Dendritic cell treated with granulocyte-macrophage colony-stimulating factor and Interleukin-4, amounts not matched to agents 40 ng/mL and 50 ng/mL, for 4 days (primary cell): ENCODE results near the gene VSIR.

Experiments
- H3K27ac Mint-ChIP-seq: one replicate; pipeline ENCODE4 v1.8.0; 2022; ENCODE audit warnings: mild to moderate bottlenecking, mixed read lengths
- H3K27me3 Mint-ChIP-seq: one replicate; pipeline ENCODE4 v1.8.0; 2022; ENCODE audit warnings: mild to moderate bottlenecking, mixed read lengths
- H3K36me3 Mint-ChIP-seq: one replicate; pipeline ENCODE4 v1.8.0; 2022; ENCODE audit warnings: low read depth, mixed read lengths
- H3K4me1 Mint-ChIP-seq: one replicate; pipeline ENCODE4 v1.8.0; 2022; ENCODE audit warnings: low read depth, mixed read lengths
- H3K4me3 Mint-ChIP-seq: one replicate; pipeline ENCODE4 v1.8.0; 2022; ENCODE audit warnings: mild to moderate bottlenecking, moderate library complexity, mixed read lengths
- H3K9me3 Mint-ChIP-seq: one replicate; pipeline ENCODE4 v1.8.0; 2022; ENCODE audit warnings: mixed read lengths
- intact Hi-C: fragments of 100-400 bp; cut with micrococcal nuclease; formaldehyde crosslinking; loops from one replicate; pipeline ENCODE4 v1.15.0; 2022

VSIR gene

DNA sequence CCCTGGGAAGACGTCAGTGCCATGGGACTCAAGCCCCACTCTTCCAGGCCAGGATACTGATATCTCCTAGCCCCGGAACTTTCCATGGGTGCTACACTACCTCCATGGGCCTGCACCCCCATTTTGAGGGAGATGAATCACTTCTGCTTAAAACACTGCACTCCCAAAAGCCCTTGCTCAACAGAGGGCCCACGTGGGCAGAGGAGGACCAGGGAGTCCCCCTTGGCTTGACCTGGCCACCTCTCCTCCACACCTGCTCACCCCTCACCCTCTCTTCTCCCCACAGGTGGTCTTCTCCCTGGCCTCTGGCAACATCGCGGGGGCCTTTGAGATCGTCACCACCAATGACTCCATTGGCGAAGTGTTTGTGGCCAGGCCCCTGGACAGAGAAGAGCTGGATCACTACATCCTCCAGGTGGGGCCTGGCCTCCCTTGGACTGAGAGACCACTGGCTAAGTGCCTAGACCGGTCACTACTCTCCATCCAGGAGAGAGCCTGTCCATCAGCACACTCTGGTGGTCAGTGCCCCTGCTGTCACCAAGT, 33.9 kb downstream of the VSIR start:
- Mint-ChIP-seq H3K36me3 (peaks cover 12% of the 10 kb centered on the region), H3K27ac (peak overlapping the region; percentile 98), H3K9me3 (peaks cover 11% of the 10 kb centered on the region), H3K4me3 (peak overlapping the region; percentile 9), H3K27me3 (no peaks in the 10 kb centered on the region), H3K4me1 (peaks cover 100% of the 10 kb centered on the region)
- intact Hi-C loops: loop anchor here (1.0 kb wide), 1 partner anchor 8 kb away; no protein-coding TSS in a partner anchor

DNA sequence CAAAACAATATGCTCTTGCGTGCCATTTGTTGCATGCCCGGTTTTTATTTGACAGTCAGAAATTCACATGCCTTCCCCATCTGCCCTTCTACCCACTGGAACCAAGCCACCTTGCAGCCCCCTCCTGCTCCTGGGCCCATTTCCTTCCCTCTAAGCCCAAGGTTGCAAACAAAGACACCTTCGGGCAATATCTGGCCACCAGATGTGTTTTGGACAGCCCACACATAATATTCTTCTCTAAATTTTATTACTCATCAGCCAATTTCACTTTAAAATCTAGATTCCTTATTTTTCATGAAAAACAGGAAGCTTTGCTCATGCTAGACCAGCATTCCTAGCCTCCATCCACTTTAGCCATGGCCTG, 35.5 kb downstream of the VSIR start:
- no peaks in the 10 kb centered on the region for H3K27me3 Mint-ChIP-seq
- peak overlapping the region; percentile 98 for H3K27ac Mint-ChIP-seq
- H3K36me3 Mint-ChIP-seq: peaks cover 17% of the 10 kb centered on the region
- H3K4me3 Mint-ChIP-seq: peak overlapping the region; percentile 71
- peaks cover 8% of the 10 kb centered on the region for H3K9me3 Mint-ChIP-seq
- intact Hi-C loops: loop anchor here (2.0 kb wide), 1 partner anchor 15 kb away; no protein-coding TSS in a partner anchor
- H3K4me1 Mint-ChIP-seq: peaks cover 98% of the 10 kb centered on the region

DNA sequence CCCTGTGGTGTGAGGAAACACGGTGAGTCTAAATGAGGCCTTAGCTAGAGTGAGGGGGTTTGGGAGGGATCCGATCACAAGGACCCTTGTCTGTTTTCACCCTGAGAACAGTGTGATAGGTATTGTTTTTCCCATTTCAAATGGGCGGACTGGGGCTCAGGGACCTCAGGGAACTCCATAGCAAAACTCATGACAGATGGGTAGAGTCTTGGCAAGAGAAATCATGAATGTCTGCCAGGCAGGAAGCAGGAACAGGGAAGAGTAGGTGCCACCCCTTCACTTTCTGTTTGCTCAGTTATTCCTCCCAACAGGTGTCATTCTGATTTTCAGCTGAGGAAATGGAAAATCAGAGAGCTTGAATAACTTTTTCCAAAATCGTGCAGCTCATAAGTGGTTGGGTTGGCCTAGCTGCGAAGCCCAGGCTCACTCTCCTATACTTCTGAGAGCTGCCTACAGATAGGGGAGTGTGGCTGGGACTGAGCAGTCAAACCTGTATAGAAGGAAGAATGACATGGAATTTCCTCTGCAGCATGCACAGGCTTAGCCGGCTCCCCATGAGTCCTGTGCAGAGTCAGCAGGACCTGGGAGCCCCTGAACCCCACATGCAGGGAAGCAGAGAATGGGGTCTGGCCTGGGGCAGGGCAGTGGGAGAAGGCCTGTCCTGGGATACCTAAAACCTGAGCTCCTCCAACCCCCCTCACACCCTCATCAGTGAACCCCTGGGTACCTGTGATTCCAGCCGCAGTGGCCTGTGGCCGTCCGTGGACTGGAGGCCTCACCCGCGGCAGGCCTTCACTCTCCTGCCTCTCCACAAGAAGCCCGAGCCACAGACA, 36.1 kb downstream of the VSIR start:
- Mint-ChIP-seq H3K4me1 (peaks cover 98% of the 10 kb centered on the region), H3K4me3 (peak overlapping the region; percentile 71), H3K9me3 (peaks cover 2% of the 10 kb centered on the region), H3K36me3 (peaks cover 17% of the 10 kb centered on the region), H3K27ac (peak overlapping the region; percentile 98), H3K27me3 (no peaks in the 10 kb centered on the region)
- intact Hi-C loops: loop anchor here (2.0 kb wide), 1 partner anchor 16 kb away; no protein-coding TSS in a partner anchor

DNA sequence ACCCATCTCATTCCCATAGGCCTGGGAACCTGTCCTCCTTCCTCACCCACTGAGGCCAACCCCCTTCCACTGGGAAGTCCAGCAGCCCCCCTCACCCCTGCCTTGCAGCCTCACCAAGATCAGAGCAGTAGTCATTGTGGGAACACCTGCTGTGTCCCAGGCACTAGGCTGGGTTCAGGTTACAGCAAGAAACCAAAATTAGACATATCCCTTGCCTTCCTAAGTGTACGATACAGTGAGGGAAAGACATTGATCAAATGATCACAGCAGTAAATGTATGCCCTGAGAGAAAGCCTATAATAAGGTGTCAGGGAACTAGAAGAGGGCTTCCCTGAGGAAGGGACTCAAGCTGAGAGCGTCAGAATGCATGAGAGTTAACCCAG, 36.8 kb downstream of the VSIR start:
- H3K4me3 Mint-ChIP-seq: peak overlapping the region; percentile 71
- H3K9me3 Mint-ChIP-seq: no peaks in the 10 kb centered on the region
- H3K27ac Mint-ChIP-seq: peak overlapping the region; percentile 98
- intact Hi-C loops: loop anchor here (2.0 kb wide), 1 partner anchor 16 kb away; no protein-coding TSS in a partner anchor
- H3K4me1 Mint-ChIP-seq: peaks cover 97% of the 10 kb centered on the region
- H3K36me3 Mint-ChIP-seq: peaks cover 22% of the 10 kb centered on the region
- no peaks in the 10 kb centered on the region for H3K27me3 Mint-ChIP-seq

DNA sequence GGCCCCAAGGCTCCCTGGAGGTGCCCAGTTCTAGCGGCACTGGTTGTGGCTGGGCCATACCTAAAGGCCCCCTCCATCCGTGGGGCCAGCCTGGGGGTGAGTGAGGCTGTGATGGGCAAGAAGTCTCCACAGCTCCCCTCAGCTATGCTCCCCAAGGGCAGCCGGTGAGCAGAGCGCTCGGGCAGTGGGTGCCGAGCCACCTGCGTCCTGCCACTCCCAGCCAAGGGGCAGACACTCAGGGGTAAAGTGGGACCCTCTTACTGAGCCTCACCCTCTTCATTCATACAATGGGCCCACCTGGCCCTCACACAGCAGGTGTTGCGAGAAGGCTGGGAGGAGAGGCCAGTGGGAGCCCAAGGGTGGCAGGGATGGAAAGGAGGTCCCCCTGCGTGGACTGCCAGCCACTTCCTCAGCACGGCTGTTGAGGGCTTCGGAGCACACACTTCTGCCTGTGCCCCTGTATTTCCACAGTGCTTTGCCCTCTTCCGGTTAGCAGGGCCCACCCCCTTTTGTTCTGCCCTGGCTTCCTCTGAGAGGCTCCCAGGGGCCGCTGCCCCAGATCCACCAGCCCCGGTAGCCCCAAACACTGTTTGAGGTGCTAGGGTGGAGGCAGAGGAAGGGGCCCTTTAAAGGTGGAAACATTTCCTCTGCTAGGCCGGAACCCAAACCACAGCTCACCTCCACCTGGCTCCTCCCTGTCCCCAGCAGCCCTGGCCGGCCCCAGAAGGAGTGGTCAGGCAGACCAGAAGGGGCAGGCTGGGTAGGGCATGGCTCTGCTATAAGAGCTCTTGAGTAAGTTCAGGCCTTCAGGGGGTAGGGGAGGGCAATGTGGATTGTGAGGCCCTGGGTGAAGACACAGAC, 37.4 kb downstream of the VSIR start:
- Mint-ChIP-seq H3K4me3 (peak overlapping the region; percentile 71), H3K9me3 (no peaks in the 10 kb centered on the region), H3K4me1 (peaks cover 96% of the 10 kb centered on the region), H3K36me3 (peaks cover 23% of the 10 kb centered on the region), H3K27ac (peak overlapping the region; percentile 98), H3K27me3 (no peaks in the 10 kb centered on the region)
- intact Hi-C loops: loop anchor here (2.0 kb wide), 1 partner anchor 17 kb away; no protein-coding TSS in a partner anchor

DNA sequence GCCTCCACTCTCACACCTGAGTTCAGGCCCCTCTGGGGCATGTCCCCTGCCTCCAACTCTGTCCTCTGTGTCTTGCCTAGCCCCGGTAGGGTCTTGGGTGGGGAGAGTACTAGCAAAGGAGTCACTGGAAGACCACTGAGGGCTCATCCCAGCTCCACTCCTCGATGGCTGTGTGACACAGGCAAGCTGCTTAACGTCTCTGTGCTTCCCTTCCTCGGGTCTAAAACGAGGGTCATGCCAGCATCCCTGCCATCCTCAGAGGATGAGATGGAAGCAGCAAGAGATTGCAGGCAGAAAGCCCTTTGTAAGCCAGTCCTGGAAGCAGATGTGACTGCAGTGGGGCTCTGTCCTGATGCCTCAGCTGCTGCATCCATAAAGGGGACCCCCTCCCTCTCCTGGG, 38.5 kb downstream of the VSIR start:
- Mint-ChIP-seq H3K4me3 (no peak overlapping the region), H3K36me3 (peaks cover 23% of the 10 kb centered on the region), H3K27ac (peak overlapping the region; percentile 98), H3K9me3 (no peaks in the 10 kb centered on the region), H3K27me3 (no peaks in the 10 kb centered on the region), H3K4me1 (peaks cover 95% of the 10 kb centered on the region)
- intact Hi-C loops: no loop called here

DNA sequence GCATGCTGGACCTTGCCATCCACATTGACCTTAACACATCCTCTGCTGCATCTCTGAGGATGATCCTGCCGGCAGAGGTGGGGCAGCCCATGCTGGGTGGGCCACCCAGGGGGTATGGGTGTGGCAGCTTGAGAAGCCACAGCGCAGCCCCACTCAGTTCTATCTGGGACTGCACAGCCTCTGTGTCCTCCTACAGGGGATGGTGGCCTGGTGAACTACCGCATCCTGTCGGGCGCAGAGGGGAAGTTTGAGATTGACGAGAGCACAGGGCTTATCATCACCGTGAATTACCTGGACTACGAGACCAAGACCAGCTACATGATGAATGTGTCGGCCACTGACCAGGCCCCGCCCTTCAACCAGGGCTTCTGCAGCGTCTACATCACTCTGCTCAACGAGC, 41.5 kb downstream of the VSIR start:
- no peaks in the 10 kb centered on the region for H3K27me3 Mint-ChIP-seq
- H3K4me3 Mint-ChIP-seq: no peak overlapping the region
- peak overlapping the region; percentile 58 for H3K27ac Mint-ChIP-seq
- peaks cover 91% of the 10 kb centered on the region for H3K4me1 Mint-ChIP-seq
- H3K36me3 Mint-ChIP-seq: peaks cover 23% of the 10 kb centered on the region
- H3K9me3 Mint-ChIP-seq: no peaks in the 10 kb centered on the region
- intact Hi-C loops: no loop called here

DNA sequence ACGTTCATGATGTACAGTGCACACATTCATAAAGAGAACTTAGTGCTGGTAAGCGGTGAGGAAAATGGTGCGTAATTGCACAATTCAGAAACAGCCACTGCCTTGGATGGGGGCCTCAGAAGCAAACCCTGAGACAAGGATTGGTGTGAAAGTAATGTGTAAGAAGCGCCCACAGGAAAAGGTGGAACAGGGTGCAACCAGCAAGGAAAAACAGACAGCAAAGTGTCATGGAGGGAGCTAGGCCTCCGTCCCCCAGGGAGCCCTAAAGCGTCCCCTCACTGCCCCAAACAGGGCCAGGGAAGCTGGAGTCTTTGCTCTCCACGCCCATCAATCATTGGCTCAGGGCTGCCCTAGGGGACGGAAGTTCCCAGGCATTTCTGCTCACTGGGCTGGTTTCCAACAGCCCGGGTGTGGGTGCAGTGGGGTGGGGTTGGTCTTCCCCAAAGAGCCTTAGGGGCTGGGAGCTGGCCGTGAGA, 44.1 kb downstream of the VSIR start:
- intact Hi-C loops: no loop called here
- H3K27me3 Mint-ChIP-seq: no peaks in the 10 kb centered on the region
- peaks cover 23% of the 10 kb centered on the region for H3K36me3 Mint-ChIP-seq
- peak overlapping the region; percentile 97 for H3K27ac Mint-ChIP-seq
- H3K4me3 Mint-ChIP-seq: peak overlapping the region; percentile 28
- no peaks in the 10 kb centered on the region for H3K9me3 Mint-ChIP-seq
- peaks cover 91% of the 10 kb centered on the region for H3K4me1 Mint-ChIP-seq

DNA sequence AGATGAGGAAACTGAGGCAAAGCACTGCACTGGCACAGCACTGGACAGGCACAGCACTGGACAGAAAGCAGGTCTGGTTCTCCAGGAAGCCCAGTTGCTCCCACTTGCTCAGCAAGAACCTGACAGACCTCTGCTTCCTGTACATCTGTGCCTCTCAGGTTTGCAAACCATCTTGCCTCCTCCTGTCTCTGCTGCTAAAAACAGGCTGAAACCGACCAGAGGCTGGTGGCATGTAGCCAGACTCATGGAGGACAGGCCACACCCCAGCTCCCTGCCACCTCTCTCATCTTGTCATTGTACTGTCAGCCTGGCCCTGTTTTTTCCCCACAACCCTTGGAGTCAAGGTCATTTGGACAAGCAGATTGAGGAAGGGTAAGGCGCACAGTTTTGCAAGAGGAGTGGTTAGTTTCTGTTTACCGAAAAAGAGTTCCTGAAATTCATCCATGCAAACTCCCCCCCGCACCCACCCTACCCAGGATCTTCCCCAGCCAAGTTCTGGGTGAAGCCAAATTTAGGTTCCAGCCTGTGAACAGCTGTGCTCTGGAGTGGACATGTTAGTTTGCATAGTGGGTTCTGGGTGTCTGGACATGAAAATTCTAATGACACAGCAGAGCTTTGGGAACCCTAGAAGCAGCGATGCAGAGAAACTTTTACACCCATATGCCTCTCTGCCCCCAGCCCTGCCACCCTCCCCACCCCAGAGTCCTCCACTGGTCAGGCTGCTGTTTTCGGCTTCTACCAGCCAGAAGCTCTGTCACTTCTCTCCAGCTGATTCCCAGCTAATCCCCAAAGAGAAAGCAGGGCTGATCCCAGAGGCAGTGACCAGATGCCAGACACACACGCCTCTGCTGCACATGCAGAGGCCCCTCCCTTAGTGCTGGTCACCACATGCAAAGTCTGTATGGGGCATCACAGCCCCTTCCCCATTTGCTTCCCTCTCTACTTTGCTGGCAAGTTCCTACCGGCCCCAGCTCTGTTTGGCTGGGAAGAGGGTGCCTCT, 45.3 kb downstream of the VSIR start:
- no peaks in the 10 kb centered on the region for H3K27me3 Mint-ChIP-seq
- peaks cover 94% of the 10 kb centered on the region for H3K4me1 Mint-ChIP-seq
- H3K27ac Mint-ChIP-seq: peak overlapping the region; percentile 97
- peaks cover 16% of the 10 kb centered on the region for H3K36me3 Mint-ChIP-seq
- intact Hi-C loops: loop anchor here (1.0 kb wide), 1 partner anchor 45 kb away; the partner anchor contains the start of gene VSIR
- peak overlapping the region; percentile 39 for H3K4me3 Mint-ChIP-seq
- H3K9me3 Mint-ChIP-seq: no peaks in the 10 kb centered on the region

DNA sequence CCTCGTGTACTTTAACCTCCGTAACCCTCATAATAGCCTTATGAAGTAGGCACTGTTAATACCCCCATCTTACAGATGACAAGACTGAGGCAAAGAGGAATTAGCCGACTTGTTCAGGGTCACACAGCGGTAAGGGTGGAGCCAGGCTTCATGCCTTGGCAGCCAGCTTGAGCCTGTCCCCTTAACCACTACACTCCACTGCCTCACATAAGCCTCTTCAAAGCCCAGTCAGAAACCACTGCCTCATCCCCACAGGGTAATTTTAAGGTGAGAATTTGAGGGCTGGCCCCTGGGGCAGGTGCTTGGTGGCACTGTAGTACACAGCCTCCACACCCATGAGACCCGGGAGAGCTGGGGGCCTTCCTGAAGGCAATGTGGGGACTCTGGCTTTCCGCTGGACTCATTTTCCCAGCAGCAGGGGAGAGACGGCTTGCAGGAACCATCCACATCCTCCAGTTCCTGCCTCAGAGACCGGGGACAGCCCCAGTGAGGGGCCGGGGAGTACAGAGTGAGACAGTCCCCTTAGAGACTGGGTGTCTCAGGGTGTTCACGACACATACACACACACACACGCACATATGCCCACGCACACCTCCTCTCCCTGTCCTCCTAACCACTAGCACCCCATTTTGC, 46.1 kb downstream of the VSIR start:
- peaks cover 93% of the 10 kb centered on the region for H3K4me1 Mint-ChIP-seq
- peaks cover 8% of the 10 kb centered on the region for H3K36me3 Mint-ChIP-seq
- no peaks in the 10 kb centered on the region for H3K27me3 Mint-ChIP-seq

DNA sequence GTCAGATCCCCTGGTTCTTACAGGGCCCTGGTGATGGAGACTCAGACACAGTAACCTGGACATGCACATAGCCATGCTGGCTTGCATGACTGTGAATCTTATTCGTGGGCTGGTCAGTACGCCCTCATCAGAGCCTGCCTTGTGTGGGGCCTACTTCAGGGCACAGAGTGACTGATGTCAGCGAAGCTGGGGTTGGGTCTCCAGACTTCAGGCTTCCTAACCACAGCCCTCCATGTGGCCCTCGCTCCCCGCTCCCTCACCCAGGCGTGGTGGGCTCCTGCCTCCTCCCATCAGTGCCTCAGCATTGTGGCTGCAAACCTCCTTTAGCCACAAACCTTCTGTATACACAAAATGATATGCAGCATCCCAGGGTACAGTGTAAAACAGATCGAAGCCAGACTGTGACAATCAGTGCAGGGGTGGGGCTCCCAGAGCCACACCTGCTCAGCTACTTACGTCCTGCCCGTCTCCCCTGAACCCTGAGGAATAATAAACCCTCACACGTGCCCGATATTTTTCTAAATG, 46.7 kb downstream of the VSIR start:
- Mint-ChIP-seq H3K27ac (peak overlapping the region; percentile 97), H3K4me3 (no peak overlapping the region), H3K27me3 (no peaks in the 10 kb centered on the region), H3K4me1 (peaks cover 91% of the 10 kb centered on the region), H3K36me3 (peaks cover 2% of the 10 kb centered on the region), H3K9me3 (no peaks in the 10 kb centered on the region)
- intact Hi-C loops: no loop called here

More for the DNA sequence above, 46.1 kb downstream of the VSIR start:
- Mint-ChIP-seq H3K27ac (peak overlapping the region; percentile 97), H3K9me3 (no peaks in the 10 kb centered on the region), H3K4me3 (peak overlapping the region; percentile 39)
- intact Hi-C loops: no loop called here

DNA sequence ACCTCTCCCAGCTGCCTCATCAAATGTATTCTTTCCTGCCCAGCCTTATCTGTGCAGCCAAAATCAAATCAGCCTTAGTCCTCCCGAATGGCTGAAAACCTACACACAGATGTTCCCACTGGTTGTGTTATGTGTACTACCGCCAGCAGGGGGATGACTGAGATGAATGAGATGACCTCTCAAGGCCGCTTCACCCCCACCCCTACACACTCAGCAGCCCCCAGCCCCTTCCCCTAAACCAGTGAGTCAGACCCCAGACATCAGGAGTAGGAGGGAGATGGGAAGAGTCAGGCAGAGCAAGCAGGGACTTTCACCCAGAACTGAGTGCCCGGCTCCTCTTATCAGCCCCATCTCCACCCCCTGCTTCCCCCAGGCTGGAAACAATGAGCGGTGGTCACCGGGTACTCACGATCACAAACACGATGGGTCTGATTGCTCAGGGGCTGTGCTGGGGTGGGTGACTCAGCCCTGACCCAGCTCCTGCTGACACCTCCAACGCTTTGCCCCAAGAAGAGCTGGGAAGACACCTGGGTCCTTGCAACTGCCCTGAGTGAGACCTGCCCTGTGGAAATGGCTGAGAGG, 47.2 kb downstream of the VSIR start:
- Mint-ChIP-seq H3K27ac (peak overlapping the region; percentile 97), H3K27me3 (no peaks in the 10 kb centered on the region), H3K4me1 (peaks cover 92% of the 10 kb centered on the region), H3K36me3 (no peaks in the 10 kb centered on the region), H3K4me3 (no peak overlapping the region), H3K9me3 (no peaks in the 10 kb centered on the region)
- intact Hi-C loops: no loop called here
